Colonic mucosa (tissue), 4 donors: ENCODE data around the gene GNAT3. TPM values are rescaled to one million over a fixed set of nuclear protein-coding genes. Genes with fewer than 3 reads are reported as not detected.

Experiments used
- DNase-seq: peaks from one replicate; pipeline ENCODE4 v3.0.0-alpha.2; 2020
- H3K27ac ChIP-seq: fragments of 200-600 bp; one replicate; pipeline ENCODE4 v1.8.0; 2021
- H3K27me3 ChIP-seq: fragments of 200-600 bp; one replicate; pipeline ENCODE4 v1.8.0; 2021
- H3K36me3 ChIP-seq: fragments of 200-600 bp; one replicate; pipeline ENCODE4 v1.8.0; 2021
- H3K4me1 ChIP-seq: fragments of 200-600 bp; one replicate; pipeline ENCODE4 v1.8.0; 2021; ENCODE audit warnings: mild to moderate bottlenecking
- H3K4me3 ChIP-seq: fragments of 200-600 bp; one replicate; pipeline ENCODE4 v1.8.0; 2021
- H3K9ac ChIP-seq, 2 donors: one replicate each; pipeline ENCODE4 v1.7.0; 2013; ENCODE audit warnings: control low read depth in 2 of 2, low read depth in 2 of 2, low read length in 2 of 2
- H3K9me3 ChIP-seq: fragments of 200-600 bp; one replicate; pipeline ENCODE4 v1.8.0; 2021
- intact Hi-C: fragments of 100-400 bp; cut with DNase I; formaldehyde crosslinking; loops from one replicate; pipeline ENCODE4 v1.14.1; 2022
- total RNA-seq, 2 donors: library from RNA; stranded (reverse); fragmentation: NEBNext Ultra II Directional in 1 of 2; extraction: Animal tissue kit (Norgen Biotek cat#: 25700) in 1 of 2; gene quantifications; one replicate each; pipeline ENCODE4 v1.2.1, GENCODE V29; 2021
- TF ChIP-seq, protein P1 (sequence below): fragments of 200-600 bp; IDR thresholded peaks from one replicate; pipeline ENCODE4 v1.8.0; 2022; ENCODE audit warnings: antibody characterized with exemption, mild to moderate bottlenecking
- donor health status: healthy.
- donor health status: DM: no; HTN: no; CAD: no.
- donor health status: DM: no; HTN: no; CAD: no.

Gene GNAT3
- total RNA-seq, 2 donors from 2014 or later: not detected

- TF ChIP-seq, protein P1, sequence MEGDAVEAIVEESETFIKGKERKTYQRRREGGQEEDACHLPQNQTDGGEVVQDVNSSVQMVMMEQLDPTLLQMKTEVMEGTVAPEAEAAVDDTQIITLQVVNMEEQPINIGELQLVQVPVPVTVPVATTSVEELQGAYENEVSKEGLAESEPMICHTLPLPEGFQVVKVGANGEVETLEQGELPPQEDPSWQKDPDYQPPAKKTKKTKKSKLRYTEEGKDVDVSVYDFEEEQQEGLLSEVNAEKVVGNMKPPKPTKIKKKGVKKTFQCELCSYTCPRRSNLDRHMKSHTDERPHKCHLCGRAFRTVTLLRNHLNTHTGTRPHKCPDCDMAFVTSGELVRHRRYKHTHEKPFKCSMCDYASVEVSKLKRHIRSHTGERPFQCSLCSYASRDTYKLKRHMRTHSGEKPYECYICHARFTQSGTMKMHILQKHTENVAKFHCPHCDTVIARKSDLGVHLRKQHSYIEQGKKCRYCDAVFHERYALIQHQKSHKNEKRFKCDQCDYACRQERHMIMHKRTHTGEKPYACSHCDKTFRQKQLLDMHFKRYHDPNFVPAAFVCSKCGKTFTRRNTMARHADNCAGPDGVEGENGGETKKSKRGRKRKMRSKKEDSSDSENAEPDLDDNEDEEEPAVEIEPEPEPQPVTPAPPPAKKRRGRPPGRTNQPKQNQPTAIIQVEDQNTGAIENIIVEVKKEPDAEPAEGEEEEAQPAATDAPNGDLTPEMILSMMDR: no peak
- Histone ChIP-seq H3K4me3 (no peak overlapping the region), H3K4me1 (no peaks in the 10 kb centered on the region), H3K27ac (no peak overlapping the region), H3K27me3 (no peaks in the 10 kb centered on the region), H3K36me3 (no peaks in the 10 kb centered on the region), H3K9ac (no peak overlapping the region), H3K9me3 (no peaks in the 10 kb centered on the region)
- intact Hi-C loops: no loop called here
- DNase-seq: no peak
Observed at GRCh38 chr7:80542398-80542797, 30.5 kb upstream of the GNAT3 start.

DNA sequence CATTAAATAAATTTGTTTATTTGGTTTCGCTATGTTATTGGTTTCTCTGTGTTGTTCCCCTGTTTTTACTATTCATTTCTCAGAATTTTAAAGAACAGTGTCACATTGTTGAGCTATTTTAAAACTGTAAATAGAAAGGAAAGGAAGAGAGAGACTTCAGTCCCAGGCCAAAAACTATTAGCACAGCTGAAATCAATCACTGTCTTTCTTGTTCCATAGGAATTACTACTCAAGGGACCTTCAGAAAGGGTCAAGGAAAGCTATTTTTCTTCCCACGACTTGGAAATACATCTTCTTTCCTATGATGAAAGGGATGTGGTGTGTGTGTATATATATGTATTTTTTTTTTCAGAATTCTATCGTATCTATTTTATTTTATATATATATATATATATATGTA is 29.0 kb upstream of the GNAT3 start:
- H3K36me3 ChIP-seq: no peaks in the 10 kb centered on the region
- H3K27me3 ChIP-seq: no peaks in the 10 kb centered on the region
- intact Hi-C loops: no loop called here
- DNase-seq: no peak
- TF ChIP-seq, protein P1: no peak
- no peak overlapping the region for H3K4me3 ChIP-seq
- H3K27ac ChIP-seq: no peak overlapping the region
- H3K9me3 ChIP-seq: no peaks in the 10 kb centered on the region
- no peaks in the 10 kb centered on the region for H3K4me1 ChIP-seq
- no peak overlapping the region for H3K9ac ChIP-seq

GRCh38 chr7:80537091-80537490 is 25.2 kb upstream of the GNAT3 start:
- no peaks in the 10 kb centered on the region for H3K9me3 ChIP-seq
- H3K9ac ChIP-seq: no peak overlapping the region
- H3K4me3 ChIP-seq: no peak overlapping the region
- no peak overlapping the region for H3K27ac ChIP-seq
- DNase-seq: no peak
- no peaks in the 10 kb centered on the region for H3K4me1 ChIP-seq
- no peaks in the 10 kb centered on the region for H3K36me3 ChIP-seq
- H3K27me3 ChIP-seq: no peaks in the 10 kb centered on the region
- intact Hi-C loops: no loop called here
- TF ChIP-seq, protein P1: no peak

DNA sequence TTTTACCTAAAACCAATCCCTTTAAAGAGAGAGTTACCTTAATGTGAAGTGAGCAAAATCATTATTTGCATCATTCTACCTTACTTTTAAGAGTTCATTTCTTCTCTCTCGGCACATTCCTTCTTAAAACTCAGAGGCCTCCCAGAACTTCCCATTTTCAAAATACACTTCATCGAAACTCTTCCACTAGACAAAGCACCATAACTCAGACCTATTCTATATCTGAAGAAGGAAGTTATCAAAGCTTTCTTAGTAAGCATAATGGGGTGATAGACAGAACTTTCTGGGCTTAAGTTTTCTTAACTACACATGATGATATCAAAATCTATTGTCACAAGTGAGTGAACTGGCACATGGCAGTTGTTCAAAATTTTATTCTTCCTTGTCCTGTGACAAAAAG is 24.6 kb upstream of the GNAT3 start:
- intact Hi-C loops: no loop called here
- Histone ChIP-seq H3K4me3 (no peak overlapping the region), H3K9me3 (no peaks in the 10 kb centered on the region), H3K27me3 (no peaks in the 10 kb centered on the region), H3K36me3 (no peaks in the 10 kb centered on the region), H3K4me1 (no peaks in the 10 kb centered on the region), H3K9ac (no peak overlapping the region), H3K27ac (no peak overlapping the region)
- TF ChIP-seq, protein P1: no peak
- DNase-seq: no peak

GRCh38 chr7:80533287-80533686 is 21.4 kb upstream of the GNAT3 start:
- Histone ChIP-seq H3K4me1 (no peaks in the 10 kb centered on the region), H3K27ac (no peak overlapping the region), H3K27me3 (no peaks in the 10 kb centered on the region), H3K9ac (no peak overlapping the region), H3K36me3 (no peaks in the 10 kb centered on the region), H3K9me3 (no peaks in the 10 kb centered on the region), H3K4me3 (no peak overlapping the region)
- DNase-seq: no peak
- intact Hi-C loops: no loop called here
- TF ChIP-seq, protein P1: no peak

GRCh38 chr7:80532153-80532552 is 20.3 kb upstream of the GNAT3 start:
- no peaks in the 10 kb centered on the region for H3K4me1 ChIP-seq
- no peaks in the 10 kb centered on the region for H3K27me3 ChIP-seq
- TF ChIP-seq, protein P1: no peak
- no peak overlapping the region for H3K4me3 ChIP-seq
- no peak overlapping the region for H3K9ac ChIP-seq
- H3K9me3 ChIP-seq: no peaks in the 10 kb centered on the region
- H3K36me3 ChIP-seq: no peaks in the 10 kb centered on the region
- DNase-seq: no peak
- intact Hi-C loops: no loop called here
- H3K27ac ChIP-seq: no peak overlapping the region
